Renal cortex interstitium (tissue), 11 donors: Measurements from ENCODE around the gene DNTTIP2. TPM values are rescaled to one million over a fixed set of nuclear protein-coding genes. Genes with fewer than 3 reads are reported as not detected.

Experiments
- DNase-seq, 11 donors: peaks; one replicate each; pipeline ENCODE4 v3.0.0-alpha.2; 2013; ENCODE audit warnings: low read depth in 9 of 11, low spot score in 4 of 11; ENCODE audit errors: extremely low read depth in 1 of 11
- polyA plus RNA-seq, 3 donors: library from polyadenylated mRNA; unstranded; fragments of 120-200 nt; gene quantifications; one replicate each; pipeline ENCODE4 v1.2.1, GENCODE V29; 2013; ENCODE audit not compliant: insufficient read length in 3 of 3

Gene DNTTIP2
- polyA plus RNA-seq, 3 donors, result 59.1 to 86.6 (median 67.1) TPM

- no peak for DNase-seq
Observed at GRCh38 chr1:93824834-93825233, 54.2 kb downstream of the DNTTIP2 start.

- DNase-seq, result no peak
Observed at GRCh38 chr1:93822730-93823425, 56.1 kb downstream of the DNTTIP2 start.

- no peak for DNase-seq
Observed at GRCh38 chr1:93821423-93822144, 57.4 kb downstream of the DNTTIP2 start.

GRCh38 chr1:93820554-93821422 lies 58.2 kb downstream of the DNTTIP2 start:
- DNase-seq, result no peak

- no peak for DNase-seq
Observed at GRCh38 chr1:93818570-93818959, 60.4 kb downstream of the DNTTIP2 start.

GRCh38 chr1:93817819-93818569 lies 61.0 kb downstream of the DNTTIP2 start:
- no peak for DNase-seq

GRCh38 chr1:93816970-93817678 lies 61.9 kb downstream of the DNTTIP2 start:
- DNase-seq, result peak in 2 of 11 donors; percentile 32 to 37

Other genes starting within 250 kb of the DNTTIP2 start
- gene BCAR3, start 197.4 kb downstream of the DNTTIP2 start, polyA plus RNA-seq, result 10 to 100 TPM; 22.4 to 24.5 (median 23.1) TPM
- gene GCLM, start 30.2 kb upstream of the DNTTIP2 start, polyA plus RNA-seq, result 10 to 100 TPM; 10.2 to 13.1 (median 10.8) TPM
- gene ABCA4, start 241.9 kb upstream of the DNTTIP2 start, polyA plus RNA-seq, result 10 to 100 TPM in 1 of 3 donors, 1 to 10 TPM in 2; 5.8 to 15.2 (median 7.1) TPM